Astrocyte of the spinal cord (primary cell): Measurements from ENCODE around the gene ARHGEF4.

Experiments used
- DNase-seq: peaks from one replicate; pipeline ENCODE4 v3.0.0; 2011; ENCODE audit warnings: low read depth, low spot score
- H3K4me3 ChIP-seq: 2 replicates; pipeline ENCODE4 v1.5.1; 2011; ENCODE audit warnings: low read depth, mild to moderate bottlenecking, low read length, moderate library complexity
- in situ Hi-C: cut with HindIII; loops from 2 replicates; pipeline ENCODE4 v1.10.0; 2017; ENCODE audit warnings: low sequenced_read_pairs
- TF ChIP-seq, protein P1 (sequence below): IDR thresholded peaks from 2 replicates; pipeline ENCODE4 v1.5.1; 2012; ENCODE audit warnings: low read depth, mild to moderate bottlenecking, low read length, inconsistent platforms

The ARHGEF4 gene

DNA sequence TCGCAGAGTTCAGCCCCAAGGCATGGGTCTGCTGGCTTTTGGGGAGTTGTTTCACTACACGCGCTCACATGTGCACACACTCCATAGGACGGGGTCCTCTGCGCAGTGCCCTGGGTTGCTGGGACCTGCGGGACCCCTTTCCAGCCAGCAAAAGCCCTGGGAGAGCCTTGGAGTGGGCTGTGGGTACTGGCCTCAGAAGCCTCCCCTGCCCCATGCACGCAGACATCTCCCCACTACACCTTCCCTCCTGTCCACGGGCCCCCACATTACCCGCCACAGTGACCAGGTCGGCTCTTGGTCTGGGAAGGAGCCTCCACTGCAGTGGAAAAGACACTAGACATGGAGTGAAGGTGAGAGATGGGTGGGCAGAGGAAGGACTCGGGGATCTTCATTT, 208.0 kb downstream of the ARHGEF4 start:
- H3K4me3 ChIP-seq = no peak overlapping the region
- no peak for DNase-seq
- TF ChIP-seq, protein P1, sequence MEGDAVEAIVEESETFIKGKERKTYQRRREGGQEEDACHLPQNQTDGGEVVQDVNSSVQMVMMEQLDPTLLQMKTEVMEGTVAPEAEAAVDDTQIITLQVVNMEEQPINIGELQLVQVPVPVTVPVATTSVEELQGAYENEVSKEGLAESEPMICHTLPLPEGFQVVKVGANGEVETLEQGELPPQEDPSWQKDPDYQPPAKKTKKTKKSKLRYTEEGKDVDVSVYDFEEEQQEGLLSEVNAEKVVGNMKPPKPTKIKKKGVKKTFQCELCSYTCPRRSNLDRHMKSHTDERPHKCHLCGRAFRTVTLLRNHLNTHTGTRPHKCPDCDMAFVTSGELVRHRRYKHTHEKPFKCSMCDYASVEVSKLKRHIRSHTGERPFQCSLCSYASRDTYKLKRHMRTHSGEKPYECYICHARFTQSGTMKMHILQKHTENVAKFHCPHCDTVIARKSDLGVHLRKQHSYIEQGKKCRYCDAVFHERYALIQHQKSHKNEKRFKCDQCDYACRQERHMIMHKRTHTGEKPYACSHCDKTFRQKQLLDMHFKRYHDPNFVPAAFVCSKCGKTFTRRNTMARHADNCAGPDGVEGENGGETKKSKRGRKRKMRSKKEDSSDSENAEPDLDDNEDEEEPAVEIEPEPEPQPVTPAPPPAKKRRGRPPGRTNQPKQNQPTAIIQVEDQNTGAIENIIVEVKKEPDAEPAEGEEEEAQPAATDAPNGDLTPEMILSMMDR = no peak
- in situ Hi-C loops = no loop called here

DNA sequence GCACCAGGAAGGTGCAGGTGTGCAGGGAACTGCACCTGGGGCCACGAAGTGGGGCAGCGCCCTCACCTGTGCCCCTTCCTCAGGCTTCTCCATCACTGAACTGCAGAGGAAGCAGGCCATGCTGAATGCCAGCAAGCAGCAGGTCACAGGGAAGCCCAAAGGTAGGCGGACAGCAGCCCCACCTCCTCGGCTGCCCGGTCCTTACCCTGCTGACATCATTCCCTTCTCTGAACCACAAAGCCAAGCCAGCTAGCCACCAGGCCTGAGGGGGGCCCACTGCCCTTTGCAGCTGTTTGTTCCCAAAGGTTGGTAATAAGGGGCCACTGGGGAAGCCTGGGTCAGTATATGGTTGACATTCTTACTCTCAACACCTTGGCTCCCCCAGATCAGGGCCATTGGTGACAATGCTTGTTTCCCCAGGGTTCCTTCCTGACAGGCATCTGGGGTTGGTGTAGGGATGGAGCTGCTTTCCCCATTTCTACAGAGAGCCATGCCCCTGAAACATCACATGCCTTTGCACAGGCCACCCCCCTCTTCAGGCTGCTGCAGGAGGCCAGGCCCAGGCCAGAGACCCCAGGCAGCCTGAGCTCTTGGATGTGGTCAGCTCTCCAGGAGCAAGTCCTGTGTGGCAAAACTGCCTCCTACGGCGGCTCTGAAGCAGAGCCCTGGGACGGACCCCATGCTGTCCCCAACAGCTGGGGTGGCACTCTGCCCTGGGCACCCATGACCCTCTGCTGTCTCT, 208.7 kb downstream of the ARHGEF4 start:
- TF ChIP-seq, protein P1 = no peak
- in situ Hi-C loops = no loop called here
- no peak for DNase-seq
- H3K4me3 ChIP-seq = no peak overlapping the region

DNA sequence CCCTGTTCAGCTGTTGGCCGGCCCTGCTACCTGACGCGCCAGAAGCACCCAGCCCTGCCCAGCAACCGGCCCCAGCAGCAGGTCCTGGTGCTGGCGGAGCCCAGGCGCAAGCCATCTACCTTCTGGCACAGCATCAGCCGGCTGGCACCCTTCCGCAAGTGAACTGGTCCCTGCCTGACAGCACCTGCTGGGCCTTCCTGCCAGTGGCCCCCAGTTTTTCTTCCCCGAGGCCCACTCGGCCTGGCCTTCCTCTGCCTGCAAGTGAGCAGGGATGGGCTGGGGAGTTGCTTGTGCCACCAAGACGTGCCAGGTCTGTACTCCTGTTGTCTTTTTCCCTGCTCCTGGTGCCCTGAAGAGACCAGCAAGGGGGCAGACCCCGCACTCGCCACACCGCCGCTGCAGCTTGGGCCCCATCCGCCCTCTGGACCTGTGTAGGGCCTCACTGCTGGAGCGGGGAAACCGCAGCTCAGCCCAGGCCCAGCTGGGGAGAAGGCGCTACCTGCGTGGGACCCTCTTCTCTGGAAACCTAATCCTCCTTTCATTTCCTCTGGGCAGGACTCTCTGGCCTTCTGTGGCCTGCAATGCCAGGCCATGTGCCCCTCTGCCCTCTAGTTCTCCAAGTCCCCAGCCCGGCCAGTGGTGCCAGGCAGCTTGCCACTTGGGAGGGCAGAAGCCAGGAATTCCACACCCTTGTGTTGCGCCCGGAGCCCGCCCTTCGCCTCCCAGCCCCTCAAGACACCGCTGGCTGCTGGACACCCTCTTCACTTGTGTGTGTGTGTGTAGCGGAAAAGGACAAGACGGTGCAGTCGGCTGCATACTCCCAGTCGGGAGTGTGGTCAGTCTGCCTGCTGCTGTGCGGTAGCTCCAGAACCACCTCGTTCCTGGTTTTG, 209.6 kb downstream of the ARHGEF4 start:
- DNase-seq = no peak
- in situ Hi-C loops = no loop called here
- H3K4me3 ChIP-seq = no peak overlapping the region
- TF ChIP-seq, protein P1 = no peak

DNA sequence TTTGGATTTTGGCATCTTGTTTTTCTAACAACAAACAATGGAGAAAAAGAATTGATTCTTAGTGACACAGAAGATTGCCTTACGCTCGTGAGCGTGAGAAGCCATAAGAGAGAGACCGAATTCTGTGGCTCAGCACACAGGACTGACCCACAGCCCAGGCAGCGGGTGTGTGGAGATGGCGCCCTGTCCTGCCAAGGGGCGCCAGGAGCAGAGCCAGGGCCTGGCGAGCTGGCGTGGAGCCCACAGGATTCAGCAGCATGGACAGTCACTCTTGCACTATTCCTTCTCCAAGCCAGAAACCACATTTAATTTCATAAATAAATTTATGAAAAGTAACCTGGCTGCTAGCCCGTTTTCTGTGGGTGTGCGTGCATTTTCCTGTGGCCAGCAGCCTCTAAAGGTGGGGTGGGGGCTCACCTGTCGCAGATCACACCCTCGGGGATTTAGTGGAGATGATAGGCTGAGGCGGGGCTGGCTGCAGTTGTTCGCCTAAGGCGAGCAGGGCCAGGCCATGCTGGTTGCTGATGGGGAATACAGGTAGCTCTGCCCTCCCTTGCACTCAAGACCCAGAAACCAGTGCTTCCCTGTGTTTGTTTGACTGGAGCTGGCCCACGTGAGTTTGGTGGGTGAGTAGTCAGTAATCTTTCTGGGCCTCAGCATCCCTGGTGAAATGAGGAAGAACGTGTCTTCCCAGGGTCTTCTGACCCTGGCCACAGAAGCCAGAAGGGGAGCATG, 210.4 kb downstream of the ARHGEF4 start:
- in situ Hi-C loops = no loop called here
- TF ChIP-seq, protein P1 = no peak
- no peak for DNase-seq
- no peak overlapping the region for H3K4me3 ChIP-seq

DNA sequence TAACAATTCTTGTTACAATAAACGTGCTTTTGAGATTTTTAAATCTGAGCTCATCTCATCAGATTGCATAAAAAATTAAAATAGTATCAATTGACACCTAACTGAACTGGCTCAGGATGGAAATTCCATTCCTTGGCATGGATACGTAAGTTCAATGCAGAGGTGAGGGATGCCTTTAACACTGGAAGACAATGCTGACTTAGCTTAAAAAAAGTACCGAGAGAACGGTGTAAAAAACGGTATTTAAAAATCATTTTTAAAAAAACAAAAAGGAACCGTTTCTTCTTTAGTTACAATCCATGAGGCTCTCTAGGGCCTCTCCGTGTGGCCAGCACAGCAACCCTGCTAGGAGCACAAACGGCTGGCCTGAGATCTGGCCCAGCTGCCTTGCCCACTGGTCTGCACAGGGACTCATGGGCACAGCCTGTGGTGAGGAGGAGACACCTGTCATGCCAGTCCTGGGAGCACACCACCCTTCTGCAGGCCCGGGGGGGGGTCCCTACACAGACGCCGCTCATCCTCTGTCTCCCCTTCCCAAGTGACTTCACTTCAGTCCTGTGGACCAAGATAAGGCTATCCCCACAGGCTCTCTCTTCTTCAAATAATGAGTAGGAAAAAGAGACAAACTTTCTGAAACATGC, 211.3 kb downstream of the ARHGEF4 start:
- no peak overlapping the region for H3K4me3 ChIP-seq
- TF ChIP-seq, protein P1 = no peak
- no peak for DNase-seq
- in situ Hi-C loops = no loop called here

DNA sequence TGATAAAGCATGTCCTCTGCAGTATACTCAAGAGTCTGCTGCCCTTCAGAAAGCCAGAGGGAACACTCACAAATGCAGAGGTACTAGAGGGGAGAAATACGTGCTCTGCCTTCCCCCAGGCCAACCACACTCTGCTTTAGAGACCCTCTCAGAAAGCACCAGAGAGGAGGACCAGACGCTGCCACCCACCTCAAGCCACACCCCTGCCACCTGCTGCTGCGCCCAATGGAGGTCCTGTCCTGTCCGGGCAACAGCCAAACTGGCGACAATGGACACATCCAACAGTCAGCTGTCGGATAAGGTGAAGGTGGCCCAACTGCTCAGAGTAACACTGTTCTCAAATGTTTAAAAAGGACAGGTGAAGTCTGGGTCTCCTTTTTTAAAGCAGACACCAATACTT, 211.9 kb downstream of the ARHGEF4 start:
- TF ChIP-seq, protein P1 = no peak
- in situ Hi-C loops = no loop called here
- no peak overlapping the region for H3K4me3 ChIP-seq
- no peak for DNase-seq
